Stimulated activated naive CD8-positive, alpha-beta T cell treated with anti-CD3 and anti-CD28 coated beads, Interleukin-15, Interleukin-2, amounts not matched to agents 100 U/mL and 50 U/mL, for 24 hours (primary cell): ENCODE results near the gene OR2B2.
"Not testable (repeated sequence)": the region's sequence is repeated elsewhere in the genome, so short reads cannot be mapped to it uniquely, and the experiment has no call there.

ENCODE experiments used
- ATAC-seq: fragments of 150-1000 bp; cut with Tn5 transposase; one replicate; pipeline ENCODE4 v1.10.0; 2021
- DNase-seq: peaks from one replicate; pipeline ENCODE4 v3.0.0; 2021

Gene OR2B2

DNA sequence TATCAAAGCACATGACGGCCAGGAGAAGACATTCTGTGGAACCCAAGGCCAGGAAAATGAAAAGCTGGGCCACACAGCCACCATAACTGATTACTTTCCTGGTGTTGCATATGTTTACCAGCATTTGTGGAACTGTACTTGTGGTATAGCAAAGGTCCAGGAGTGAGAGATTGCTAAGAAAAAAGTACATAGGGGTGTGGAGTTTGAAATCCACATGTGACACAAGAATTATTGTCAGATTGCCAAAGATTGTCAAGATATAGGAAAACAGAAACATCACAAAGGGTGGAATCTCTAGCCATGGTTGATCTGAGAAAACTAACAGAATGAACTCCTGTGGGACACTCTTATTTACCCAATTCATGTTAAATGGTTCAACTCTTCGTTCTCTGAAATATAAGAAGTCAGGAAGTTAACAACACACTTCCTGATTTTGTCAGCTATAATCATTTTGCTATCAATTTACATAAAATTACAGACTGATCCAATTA, at the start of gene OR2B2:
TSS of gene OR2B2 (minus strand) at position 441 of the 491 bp plus-strand sequence. CDS start at position 364, 77 bp downstream.
- no peak for ATAC-seq
- no peak for DNase-seq

- no peak for DNase-seq
- no peak for ATAC-seq
Observed at GRCh38 chr6:27957516-27957915, 45.3 kb upstream of the OR2B2 start.

DNA sequence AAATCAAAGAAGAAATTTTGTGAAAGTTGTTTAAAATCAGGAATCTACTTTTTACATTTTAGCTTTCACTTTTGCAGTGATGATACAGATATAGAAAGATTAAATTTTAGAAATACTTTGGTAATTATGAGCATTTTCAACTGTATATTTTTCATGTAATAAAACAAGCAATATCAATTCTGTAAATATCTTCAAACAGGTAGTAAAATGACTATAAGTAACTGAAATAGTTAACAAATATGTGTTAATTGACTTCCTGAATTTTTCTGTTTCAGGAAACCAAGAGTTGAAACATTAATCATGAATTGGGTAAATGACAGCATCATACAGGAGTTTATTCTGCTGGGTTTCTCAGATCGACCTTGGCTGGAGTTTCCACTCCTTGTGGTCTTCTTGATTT, 44.7 kb upstream of the OR2B2 start, which contains the start of gene OR2B6:
TSS of gene OR2B6 (plus strand) at position 301 of the 400 bp plus-strand sequence. CDS start at position 301, 0 bp downstream.
- DNase-seq: no peak
- ATAC-seq: no peak

- ATAC-seq: no peak
- DNase-seq: no peak
Observed at GRCh38 chr6:27951040-27951439, 38.8 kb upstream of the OR2B2 start.

DNA sequence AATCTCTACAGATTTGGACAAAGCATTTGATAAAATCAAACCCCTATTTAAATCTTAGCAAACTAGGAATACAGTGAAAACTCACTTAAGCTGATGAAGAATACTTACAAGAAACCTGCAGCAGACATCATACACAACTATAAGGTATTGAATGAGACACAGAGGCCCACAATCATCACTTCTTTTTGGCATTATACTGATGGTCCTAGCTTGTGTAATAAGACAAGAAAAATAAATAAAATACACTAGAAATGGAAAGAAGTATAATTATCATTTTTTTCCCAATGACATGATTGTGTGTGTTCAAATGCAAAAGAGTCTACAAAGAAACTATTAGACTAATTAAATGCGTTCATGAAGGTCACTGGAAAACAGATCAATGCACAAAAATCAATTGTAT, 36.0 kb upstream of the OR2B2 start:
- ATAC-seq (no peak), DNase-seq (no peak)

DNA sequence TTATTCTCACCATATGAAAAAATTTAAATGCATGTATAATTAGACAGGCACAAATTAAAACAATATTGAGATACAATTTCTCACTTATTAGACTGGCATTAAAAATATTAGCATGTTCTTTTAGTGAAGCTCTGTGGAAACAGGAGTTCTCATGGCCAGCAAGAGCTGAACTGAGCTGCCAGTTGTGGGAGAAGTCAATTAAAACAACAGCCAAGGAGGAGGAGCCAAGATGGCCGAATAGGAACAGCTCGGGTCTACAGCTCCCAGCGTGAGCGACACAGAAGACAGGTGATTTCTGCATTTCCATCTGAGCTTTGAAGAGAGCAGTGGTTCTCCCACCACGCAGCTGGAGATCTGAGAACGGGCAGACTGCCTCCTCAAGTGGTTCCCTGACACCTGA, 30.9 kb upstream of the OR2B2 start:
- not testable (repeated sequence) for ATAC-seq, DNase-seq

DNA sequence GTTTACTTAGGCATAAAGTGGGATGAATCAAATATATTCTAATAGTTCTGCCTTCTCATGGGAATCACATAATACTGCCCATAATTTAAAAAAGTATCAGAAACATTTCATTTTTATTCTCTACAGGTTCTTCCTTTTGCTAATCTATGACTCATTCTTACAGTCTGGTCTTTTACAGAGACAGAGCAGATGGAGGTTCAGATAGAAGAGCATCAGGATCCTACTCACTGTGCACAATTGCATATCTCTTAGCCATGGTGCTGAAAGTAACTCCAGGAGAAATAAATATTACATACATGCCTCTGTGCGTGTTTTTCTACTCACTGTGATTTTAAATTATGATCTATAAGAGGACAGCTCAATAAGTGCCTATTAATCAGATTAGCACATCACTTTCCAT, 28.6 kb upstream of the OR2B2 start:
- ATAC-seq: no peak
- DNase-seq: no peak

DNA sequence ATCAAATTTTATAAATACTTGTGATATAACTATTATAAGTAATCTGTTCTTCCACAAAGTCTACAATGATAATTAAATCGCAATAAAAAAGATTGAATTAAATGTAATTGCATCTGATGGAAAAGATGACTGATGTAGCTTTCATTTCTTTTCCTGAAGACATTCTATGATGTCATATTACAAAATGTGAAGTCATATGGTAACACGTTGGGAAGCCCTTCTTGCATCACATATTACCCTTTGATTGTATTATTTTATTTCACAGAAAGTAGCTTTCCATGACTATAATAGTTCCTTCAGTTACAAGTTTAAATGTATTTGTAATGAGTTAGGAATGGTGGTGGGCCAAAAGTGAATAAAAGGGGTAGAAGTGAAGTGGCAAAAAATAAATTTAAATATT, 19.0 kb upstream of the OR2B2 start:
- no peak for DNase-seq
- ATAC-seq: no peak

DNA sequence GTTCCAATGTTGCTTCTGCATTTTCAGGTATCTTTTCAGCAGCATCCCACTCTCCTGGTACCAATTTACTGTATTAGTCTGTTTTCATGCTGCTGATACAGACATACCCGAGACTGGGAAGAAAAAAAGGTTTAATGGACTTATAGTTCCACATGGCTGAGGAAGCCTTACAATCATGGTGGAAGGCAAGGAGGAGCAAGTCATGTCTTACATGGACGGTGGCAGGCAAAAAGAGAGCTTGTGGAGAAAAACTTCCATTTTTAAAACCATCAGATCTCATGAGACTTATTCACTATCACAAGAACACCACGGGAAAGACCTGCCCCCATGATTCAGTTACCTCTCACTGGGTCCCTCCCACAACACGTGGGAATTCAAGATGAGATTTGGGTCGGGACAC, 17.7 kb upstream of the OR2B2 start:
- DNase-seq, ATAC-seq: not testable (repeated sequence)

GRCh38 chr6:27928041-27928440, 15.8 kb upstream of the OR2B2 start:
- not testable (repeated sequence) for ATAC-seq, DNase-seq

GRCh38 chr6:27924179-27924578, 12.0 kb upstream of the OR2B2 start:
- DNase-seq (no peak), ATAC-seq (no peak)

GRCh38 chr6:27922949-27923348, 10.8 kb upstream of the OR2B2 start:
- DNase-seq (no peak), ATAC-seq (no peak)

DNA sequence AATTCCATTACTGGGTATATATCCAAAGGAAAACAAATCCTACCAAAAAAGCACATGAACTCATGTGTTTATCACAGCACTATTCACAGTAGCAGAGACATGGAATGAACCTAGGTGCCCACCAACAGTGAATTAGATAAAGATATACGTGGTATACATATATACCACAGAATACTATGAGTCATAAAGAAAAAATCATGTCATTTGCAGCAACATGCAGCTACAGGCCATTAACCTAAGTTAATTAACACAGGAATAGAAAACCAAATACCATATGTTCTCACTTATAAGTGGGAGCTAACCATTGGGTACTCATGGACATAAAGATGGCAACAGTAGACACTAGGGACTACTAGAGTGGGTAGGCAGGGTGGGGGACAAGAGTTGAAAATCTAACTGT, 4.2 kb downstream of the OR2B2 start:
- DNase-seq (no peak), ATAC-seq (no peak)

- DNase-seq (peak; percentile 84), ATAC-seq (peak; percentile 89)
Observed at GRCh38 chr6:27902335-27903314, 9.6 kb downstream of the OR2B2 start.

DNA sequence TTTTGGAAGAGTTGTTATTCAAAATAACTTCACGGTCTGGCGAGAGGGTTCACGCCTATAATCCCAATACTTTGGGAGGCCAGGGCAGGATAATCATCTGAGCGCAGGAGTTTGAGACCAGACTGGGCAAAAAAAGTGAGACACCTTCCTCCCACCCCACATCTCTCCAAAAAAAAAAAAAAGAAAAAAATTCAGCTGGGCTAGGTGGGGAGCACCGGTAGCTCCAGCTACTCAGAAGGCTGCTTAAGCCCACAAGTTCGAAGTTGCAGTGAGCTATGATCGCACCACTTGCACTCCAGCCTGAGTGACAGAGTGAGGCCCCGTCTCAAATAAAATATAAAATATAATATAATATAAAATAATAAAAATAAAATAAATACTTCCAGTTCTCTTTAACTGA, 10.4 kb downstream of the OR2B2 start:
- ATAC-seq: no peak
- no peak for DNase-seq

- DNase-seq, ATAC-seq: not testable (repeated sequence)
Observed at GRCh38 chr6:27900197-27900596, 12.0 kb downstream of the OR2B2 start.

GRCh38 chr6:27899543-27899942, 12.7 kb downstream of the OR2B2 start:
- DNase-seq: no peak
- ATAC-seq: no peak

DNA sequence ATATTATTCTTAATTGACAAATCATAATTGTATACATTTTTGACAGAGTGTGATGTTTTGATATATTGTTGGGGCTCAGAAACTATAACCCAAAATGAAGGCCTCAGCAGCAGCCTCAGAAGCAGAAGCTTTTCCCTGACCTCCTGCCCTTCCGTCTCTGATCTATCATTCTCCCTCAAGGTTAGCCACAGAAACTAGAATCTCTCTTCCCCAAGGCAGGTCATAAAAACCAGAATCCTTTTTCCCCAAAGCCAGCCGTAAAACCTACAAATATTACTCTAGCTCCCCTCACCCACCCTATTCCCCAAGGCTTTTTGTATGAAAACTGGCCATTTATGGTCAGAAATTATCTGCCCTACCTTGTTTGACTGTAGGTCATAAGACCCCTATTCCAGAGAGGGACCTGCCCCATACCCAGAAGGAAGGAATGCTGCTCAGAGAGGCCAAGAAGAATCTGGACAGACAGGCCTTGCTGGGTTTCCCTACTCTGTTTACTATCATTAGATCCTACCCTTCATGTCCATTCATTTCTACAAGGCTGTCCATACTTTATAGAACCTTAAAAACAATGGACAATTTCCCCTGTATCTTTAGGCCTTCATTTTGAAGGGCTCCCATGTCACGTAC, 14.5 kb downstream of the OR2B2 start:
- ATAC-seq (no peak), DNase-seq (no peak)

DNA sequence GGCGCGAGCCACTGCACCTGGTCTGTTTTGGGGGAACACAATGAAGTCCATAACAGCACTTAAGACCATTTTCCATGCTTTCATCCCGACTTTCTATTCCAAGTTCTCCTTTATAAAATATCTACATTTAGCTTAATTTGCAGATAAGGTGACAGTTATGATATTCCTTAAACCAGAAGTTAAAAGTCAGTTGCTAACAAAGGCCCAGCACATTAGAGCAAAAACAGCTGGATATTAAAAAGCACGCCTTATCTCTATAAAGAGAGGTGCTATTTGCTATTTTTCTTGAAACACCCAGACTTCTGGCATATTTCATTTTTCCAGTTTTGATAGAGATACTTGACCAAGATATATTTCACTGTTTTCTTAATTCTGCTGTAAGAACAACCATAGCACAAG, 15.8 kb downstream of the OR2B2 start:
- ATAC-seq (no peak), DNase-seq (no peak)

GRCh38 chr6:27894839-27895762, 17.1 kb downstream of the OR2B2 start:
- peak; percentile 16 for ATAC-seq
- DNase-seq: peak; percentile 55

DNA sequence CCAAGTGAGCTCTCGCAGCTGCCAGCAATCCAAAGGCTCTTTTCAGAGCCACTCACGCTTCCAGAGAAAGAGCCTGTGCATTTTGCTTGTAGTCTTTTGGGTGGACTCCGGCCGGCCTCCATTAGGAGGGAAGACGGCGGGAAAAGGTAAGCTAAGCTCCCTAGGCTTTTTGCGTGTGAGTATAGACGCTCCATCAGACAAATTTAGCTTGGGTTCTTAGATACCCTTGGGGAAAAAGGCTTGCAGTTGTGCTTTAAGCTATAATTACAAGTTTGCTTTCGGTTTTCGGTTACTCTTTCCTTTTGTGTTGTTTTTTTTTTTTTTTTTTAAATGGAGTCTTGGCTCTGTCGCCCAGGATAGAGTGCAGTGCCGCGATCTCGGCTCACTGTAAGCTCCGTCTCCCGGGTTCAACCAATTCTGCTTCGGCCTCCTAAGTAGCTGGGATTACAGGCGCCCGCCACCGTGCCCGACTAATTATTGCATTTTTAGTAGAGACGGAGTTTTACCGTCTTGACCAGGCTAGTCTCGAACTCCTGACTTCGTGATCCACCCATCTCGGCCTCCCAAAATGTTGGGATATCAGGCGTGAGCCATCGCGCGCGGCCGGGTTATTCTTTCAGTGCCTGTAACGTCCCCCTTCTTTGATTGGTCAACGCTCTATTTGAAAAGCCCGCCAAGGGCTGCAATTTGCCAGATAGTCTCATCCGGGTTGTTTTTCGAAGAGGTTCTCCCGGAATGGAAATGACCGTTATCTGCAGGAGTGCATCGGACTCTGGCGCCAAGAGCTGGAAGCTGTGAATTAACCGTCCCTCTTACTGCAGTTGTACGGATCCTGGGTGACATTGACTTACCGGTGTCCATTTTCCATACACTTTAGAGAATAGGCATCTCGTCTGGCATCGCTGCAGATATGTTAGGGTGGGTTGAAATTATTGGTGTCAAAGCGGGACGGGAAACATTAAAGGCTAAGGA, 18.1 kb downstream of the OR2B2 start:
- peak; percentile 4 for ATAC-seq
- DNase-seq: peak; percentile 79
